K562 (cell line): ENCODE data around the gene UCP1. TPM values are rescaled to one million over a fixed set of nuclear protein-coding genes. Genes with fewer than 3 reads are reported as not detected.

ENCODE experiments used
- AFF4 ChIP-seq: sonication (generic); formaldehyde crosslinking; IDR thresholded peaks from 2 replicates; pipeline ENCODE4 v1.8.0; 2023; ENCODE audit warnings: mild to moderate bottlenecking, missing genetic modification reagents
- BDP1 ChIP-seq: IDR thresholded peaks from 3 replicates; pipeline ENCODE4 v1.6.1; 2011; ENCODE audit not compliant: insufficient read length, insufficient read depth
- BRF2 ChIP-seq: IDR thresholded peaks from 3 replicates; pipeline ENCODE4 v1.6.1; 2011; ENCODE audit warnings: borderline replicate concordance, mild to moderate bottlenecking; ENCODE audit not compliant: insufficient read length, insufficient read depth
- CBFA2T2 ChIP-seq: fragments of 450-650 bp; conservative IDR thresholded peaks from 2 replicates; pipeline ENCODE4 v1.6.1; 2017; ENCODE audit warnings: mild to moderate bottlenecking
- CREB5 ChIP-seq: fragments of 250-450 bp; sonication (Bioruptor Pico); IDR thresholded peaks from 2 replicates; pipeline ENCODE4 v1.5.0; 2020; ENCODE audit warnings: mild to moderate bottlenecking
- CTCFL ChIP-seq: IDR thresholded peaks from 2 replicates; pipeline ENCODE4 v1.6.1; 2011; ENCODE audit warnings: borderline replicate concordance, low read depth, mild to moderate bottlenecking, moderate library complexity, low read length; ENCODE audit not compliant: insufficient read depth, poor library complexity, severe bottlenecking
- DPF2 ChIP-seq: fragments of 450-650 bp; IDR thresholded peaks from 2 replicates; pipeline ENCODE4 v1.6.1; 2016
- ETS1 ChIP-seq: conservative IDR thresholded peaks from 2 replicates; pipeline ENCODE4 v1.6.1; 2011; ENCODE audit warnings: low read depth, mild to moderate bottlenecking, low read length; ENCODE audit not compliant: control insufficient read depth
- FOSL1 ChIP-seq: fragments of 200-800 bp; sonication (Bioruptor generic); conservative IDR thresholded peaks from 2 replicates; pipeline ENCODE4 v1.6.1; 2016; ENCODE audit warnings: missing genetic modification characterization, missing compliant biosample characterization
- MEF2D ChIP-seq: conservative IDR thresholded peaks from 2 replicates; pipeline ENCODE4 v1.6.1; 2016; ENCODE audit warnings: low read depth, missing genetic modification characterization, missing compliant biosample characterization
- SAFB2 ChIP-seq: fragments of 200-400 bp; formaldehyde crosslinking; IDR thresholded peaks from 2 replicates; pipeline ENCODE4 v1.6.1; 2018; ENCODE audit warnings: borderline replicate concordance, low read length, low read depth, moderate library complexity; ENCODE audit not compliant: severe bottlenecking
- TCF3 ChIP-seq: sonication (generic); formaldehyde crosslinking; IDR thresholded peaks from 2 replicates; pipeline ENCODE4 v1.4.0; 2020; ENCODE audit warnings: mild to moderate bottlenecking, missing genetic modification reagents
- ZC3H4 ChIP-seq: sonication (generic); formaldehyde crosslinking; IDR thresholded peaks from 2 replicates; pipeline ENCODE4 v1.9.0; 2021; ENCODE audit warnings: missing genetic modification reagents, borderline replicate concordance
- ZNF740 ChIP-seq, 3 experiments: fragments of 200-800 bp in 1 of 3; sonication (Bioruptor generic) in 1 of 3; sonication (generic) in 1 of 3; formaldehyde crosslinking in 1 of 3; IDR thresholded peaks; 2 replicates each; pipeline versions ENCODE4 v1.6.1 to v1.8.0; 2016 to 2022; ENCODE audit warnings: mild to moderate bottlenecking in 2 of 3, missing compliant biosample characterization in 2 of 3, missing genetic modification characterization in 2 of 3, missing genetic modification reagents in 1 of 3
- polyA plus RNA-seq, 8 experiments: library from polyadenylated mRNA; depleted of rRNA in 4 of 8; stranded (reverse) in 5 of 8; unstranded in 3 of 8; fragments of >200 nt; fragmentation: Nextera tagmentation in 2 of 8; fragmentation: Illumina TruSeq in 1 of 8; extraction: Ambion mirVana in 2 of 8; extraction: Trizol in 1 of 8; gene quantifications; 2 replicates each; pipeline versions ENCODE4 v1.2.1 to v1.2.3, GENCODE V29; 2011 to 2014; ENCODE audit warnings: inconsistent platforms in 1 of 8, missing spikeins in 1 of 8
- total RNA-seq, 7 experiments: library from RNA; depleted of rRNA in 6 of 7; stranded (reverse); fragments of >200 nt in 6 of 7; fragmentation: Illumina TruSeq in 2 of 7; extraction: Trizol in 2 of 7; gene quantifications; 2 replicates each; pipeline versions ENCODE4 v1.2.1 to v1.2.3, GENCODE V29; 2011 to 2021; ENCODE audit warnings: low replicate concordance in 1 of 7

The UCP1 gene
- total and polyA plus RNA-seq, 9 of the 15 experiments (the other 6 are each of a cell fraction or from before 2014, with no cell fraction given) = not detected

GRCh38 chr4:140529434-140529833 lies 39.3 kb downstream of the UCP1 start (continued):
- TF ChIP-seq CTCFL (no peak), CREB5 (CRISPR knock-in tag) (no peak), TCF3 (CRISPR knock-in tag) (peak; percentile 87), AFF4 (CRISPR knock-in tag) (0 out of 2 replicates have a peak, but pooled peaks have one; percentile 51), ETS1 (no peak), ZNF740 (CRISPR knock-in tag; IDR thresholded peaks at IDR 0.05) (no peak), ZNF740 (tag; IDR thresholded peaks at IDR 0.05) (no peak), CBFA2T2 (peak; percentile 88), BRF2 (no peak), ZC3H4 (CRISPR knock-in tag) (no peak), MEF2D (tag) (0 out of 2 replicates have a peak, but pooled peaks have one; percentile 27), FOSL1 (peak; percentile 50; the same call in 1 of the 2 replicates), DPF2 (peak; percentile 95), SAFB2 (no peak), BDP1 (no peak)
